AG09309 (cell line): ENCODE results near the gene POLK.
"Not testable (repeated sequence)": the region's sequence is repeated elsewhere in the genome, so short reads cannot be mapped to it uniquely, and the experiment has no call there.

Source experiments
- DNase-seq: peaks from one replicate; pipeline ENCODE4 v3.0.0-alpha.2; 2010; ENCODE audit warnings: low read depth
- H3K4me3 ChIP-seq: 2 replicates; pipeline ENCODE4 v1.5.1; 2011; ENCODE audit warnings: mild to moderate bottlenecking, low read depth, low read length, moderate library complexity; ENCODE audit not compliant: control insufficient read depth
- TF ChIP-seq, protein P1 (sequence below): IDR thresholded peaks from 2 replicates; pipeline ENCODE4 v1.5.1; 2011; ENCODE audit warnings: mild to moderate bottlenecking, low read depth, low read length, inconsistent platforms; ENCODE audit not compliant: insufficient read depth, control insufficient read depth; ENCODE audit errors: missing control alignments

POLK gene

DNA sequence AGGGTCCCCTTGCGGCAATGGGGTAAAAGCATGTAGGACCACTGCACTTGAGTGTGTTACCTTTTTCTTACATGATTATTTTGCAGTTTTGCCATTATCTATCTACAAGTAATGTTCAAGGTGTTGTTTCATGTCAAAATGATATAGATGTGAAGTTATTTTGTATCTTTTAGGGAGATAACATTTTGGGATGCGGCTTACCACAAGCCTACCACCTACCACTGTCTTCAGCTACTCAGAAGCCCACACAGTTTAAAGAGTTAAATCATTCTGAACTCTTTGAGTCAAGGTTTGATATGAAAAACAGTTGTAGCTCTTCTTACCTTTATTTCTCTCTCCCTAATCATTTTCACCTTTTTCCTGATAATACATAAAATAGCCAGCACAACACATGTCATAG, 20.1 kb upstream of the POLK start:
- H3K4me3 ChIP-seq = no peak overlapping the region
- no peak for DNase-seq
- TF ChIP-seq, protein P1, sequence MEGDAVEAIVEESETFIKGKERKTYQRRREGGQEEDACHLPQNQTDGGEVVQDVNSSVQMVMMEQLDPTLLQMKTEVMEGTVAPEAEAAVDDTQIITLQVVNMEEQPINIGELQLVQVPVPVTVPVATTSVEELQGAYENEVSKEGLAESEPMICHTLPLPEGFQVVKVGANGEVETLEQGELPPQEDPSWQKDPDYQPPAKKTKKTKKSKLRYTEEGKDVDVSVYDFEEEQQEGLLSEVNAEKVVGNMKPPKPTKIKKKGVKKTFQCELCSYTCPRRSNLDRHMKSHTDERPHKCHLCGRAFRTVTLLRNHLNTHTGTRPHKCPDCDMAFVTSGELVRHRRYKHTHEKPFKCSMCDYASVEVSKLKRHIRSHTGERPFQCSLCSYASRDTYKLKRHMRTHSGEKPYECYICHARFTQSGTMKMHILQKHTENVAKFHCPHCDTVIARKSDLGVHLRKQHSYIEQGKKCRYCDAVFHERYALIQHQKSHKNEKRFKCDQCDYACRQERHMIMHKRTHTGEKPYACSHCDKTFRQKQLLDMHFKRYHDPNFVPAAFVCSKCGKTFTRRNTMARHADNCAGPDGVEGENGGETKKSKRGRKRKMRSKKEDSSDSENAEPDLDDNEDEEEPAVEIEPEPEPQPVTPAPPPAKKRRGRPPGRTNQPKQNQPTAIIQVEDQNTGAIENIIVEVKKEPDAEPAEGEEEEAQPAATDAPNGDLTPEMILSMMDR = no peak

GRCh38 chr5:75496026-75496425, 15.7 kb upstream of the POLK start:
- TF ChIP-seq, protein P1 = no peak
- no peak overlapping the region for H3K4me3 ChIP-seq
- no peak for DNase-seq

DNA sequence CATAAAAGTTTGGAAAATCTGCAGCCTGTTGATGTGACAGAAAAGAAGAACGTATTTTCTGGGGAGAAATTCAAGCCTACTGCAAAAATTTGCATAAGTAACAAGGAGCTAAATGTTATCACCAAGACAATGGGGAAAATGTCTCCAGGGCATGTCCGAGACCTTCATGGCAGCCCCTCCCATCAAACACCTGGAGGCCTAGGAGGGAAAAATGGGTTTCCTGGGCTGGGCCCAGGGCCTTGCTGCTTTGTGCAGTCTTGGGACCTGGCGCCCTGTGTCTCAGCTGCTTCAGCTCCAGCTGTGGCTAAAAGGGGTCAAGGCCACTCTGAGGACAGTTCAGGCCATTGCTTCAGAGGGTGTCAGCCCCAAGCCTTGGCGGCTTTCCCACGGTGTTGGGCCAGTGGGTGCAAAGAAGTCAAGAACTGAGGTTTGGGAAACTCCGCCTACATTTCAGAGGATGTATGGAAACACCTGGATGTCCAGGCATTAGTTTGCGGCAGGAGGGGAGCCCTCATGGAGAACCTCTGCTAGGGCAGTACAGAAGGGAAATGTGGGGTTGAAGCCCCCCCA, 13.4 kb upstream of the POLK start:
- no peak for DNase-seq
- TF ChIP-seq, protein P1 = no peak
- no peak overlapping the region for H3K4me3 ChIP-seq

DNA sequence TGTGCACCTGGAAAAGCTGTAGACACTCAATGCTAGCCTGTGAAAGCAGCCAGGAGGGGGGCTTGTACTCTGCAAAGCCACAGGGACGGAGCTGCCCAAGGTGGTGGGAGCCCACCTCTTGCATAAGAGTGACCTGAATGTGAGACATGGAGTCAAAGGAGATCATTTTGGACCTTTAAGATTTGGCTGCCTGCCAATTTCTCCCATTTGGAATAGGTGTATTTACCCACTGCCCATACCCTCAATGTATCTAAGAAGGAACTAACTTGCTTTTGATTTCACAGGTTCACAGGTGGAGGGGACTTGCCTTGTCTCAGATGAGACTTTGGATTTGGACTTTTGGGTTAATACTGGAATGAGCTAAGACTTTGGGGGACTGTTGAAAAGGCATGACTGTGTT, 12.8 kb upstream of the POLK start:
- H3K4me3 ChIP-seq, DNase-seq: not testable (repeated sequence)

GRCh38 chr5:75505112-75505511, 6.6 kb upstream of the POLK start:
- DNase-seq, H3K4me3 ChIP-seq: not testable (repeated sequence)

- TF ChIP-seq, protein P1 = no peak
- no peak overlapping the region for H3K4me3 ChIP-seq
- no peak for DNase-seq
Observed at GRCh38 chr5:75507841-75508240, 3.9 kb upstream of the POLK start.

DNA sequence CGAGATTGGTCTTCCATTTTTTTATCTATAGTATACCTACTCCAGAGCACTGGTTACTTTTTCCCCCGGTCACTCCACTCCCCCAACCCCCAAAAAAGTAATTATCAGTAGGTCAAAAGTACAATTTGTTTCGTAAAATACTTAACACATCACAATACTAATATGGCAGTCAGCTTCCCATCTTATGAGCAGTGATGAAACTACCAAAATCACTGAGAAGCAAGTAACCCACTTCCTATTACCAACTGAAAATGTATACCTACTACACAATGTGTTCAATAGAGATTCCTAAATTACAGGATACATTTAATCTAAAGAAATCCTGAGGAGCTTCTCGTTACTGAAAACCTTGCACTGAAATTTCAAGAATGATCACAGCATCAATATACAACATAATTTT, 2.1 kb upstream of the POLK start:
- H3K4me3 ChIP-seq = peak overlapping the region; percentile 97
- no peak for DNase-seq
- TF ChIP-seq, protein P1 = no peak

DNA sequence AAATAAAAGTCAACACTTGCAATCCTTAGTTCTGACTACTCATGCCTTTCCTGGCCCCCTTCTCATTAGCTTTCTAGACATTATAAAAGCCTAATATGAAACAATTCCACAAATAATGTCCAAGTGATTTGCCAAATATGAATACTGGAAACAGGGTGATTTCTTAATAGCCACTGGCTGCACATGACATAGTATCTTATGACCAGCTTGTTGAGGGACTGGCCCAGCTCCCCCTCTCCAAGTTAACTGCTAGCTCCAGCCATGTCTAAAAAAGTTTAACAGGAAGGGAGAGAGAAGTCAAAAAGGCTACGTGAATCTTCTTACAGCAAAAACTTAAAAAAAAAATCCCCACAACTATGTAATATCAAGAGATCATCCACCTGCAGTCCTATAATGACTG, 1.7 kb upstream of the POLK start:
- DNase-seq = no peak
- TF ChIP-seq, protein P1 = no peak
- H3K4me3 ChIP-seq = peak overlapping the region; percentile 97
